AG04449 (cell line): ENCODE data around the gene NRDC.

Experiments used
- CTCF ChIA-PET: fragments of 350-600 bp; formaldehyde crosslinking; extraction: SDS; loops from one replicate; lab custom pipeline; 2021; ENCODE audit warnings: antibody characterized with exemption; lab: Yijun Ruan, JAX
- POLR2A ChIA-PET: fragments of 400-600, 350-600 bp; formaldehyde crosslinking; extraction: SDS; loops from one replicate; lab custom pipeline; 2020; ENCODE audit warnings: antibody characterized with exemption, inconsistent platforms; lab: Yijun Ruan, JAX
- DNase-seq: peaks from one replicate; pipeline ENCODE4 v3.0.0-alpha.2; 2010; ENCODE audit warnings: low read depth, low spot score
- H3K4me3 ChIP-seq: 2 replicates; pipeline ENCODE4 v1.5.1; 2011; ENCODE audit warnings: low read depth, mild to moderate bottlenecking, control low read depth, low read length
- TF ChIP-seq, protein P1 (sequence below): IDR thresholded peaks from one replicate; pipeline ENCODE4 v1.5.1; 2011; ENCODE audit warnings: mild to moderate bottlenecking, moderate library complexity, low read length, control low read depth, inconsistent platforms; ENCODE audit not compliant: insufficient read depth; ENCODE audit errors: missing control alignments

Gene NRDC

DNA sequence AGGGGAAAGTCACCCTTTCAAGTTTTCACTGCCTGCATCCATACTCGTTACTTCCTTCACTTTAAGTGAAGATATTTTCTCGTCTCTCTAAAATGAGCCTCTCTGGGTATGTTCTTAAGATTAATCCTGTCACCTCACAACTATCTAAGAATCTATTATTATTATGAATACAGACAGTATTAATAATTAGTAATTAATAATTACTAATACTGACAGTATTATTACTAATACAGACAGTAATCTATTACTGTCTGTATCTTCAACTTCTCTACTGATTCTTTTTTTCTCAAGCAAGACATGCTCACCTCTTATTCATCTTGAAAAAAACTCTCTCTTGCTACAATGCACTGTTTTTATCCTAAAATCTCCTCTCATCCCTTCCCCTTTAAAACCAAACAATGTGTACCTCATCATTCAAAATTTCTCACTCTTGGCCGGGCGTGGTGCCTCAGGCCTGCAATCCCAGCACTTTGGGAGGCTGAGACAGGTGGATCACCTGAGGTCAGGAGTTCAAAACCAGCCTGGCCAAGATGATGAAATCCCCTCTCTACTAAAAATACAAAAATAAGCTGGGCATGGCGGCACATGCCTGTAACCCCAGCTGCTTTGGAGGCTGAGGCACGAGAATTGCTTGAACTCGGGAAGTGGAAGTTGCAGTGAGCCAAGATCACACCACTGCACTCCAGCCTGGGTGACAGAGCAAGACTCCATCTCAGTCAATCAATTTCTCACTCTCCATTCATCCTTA, 7.8 kb downstream of the NRDC start:
- H3K4me3 ChIP-seq: no peak overlapping the region
- TF ChIP-seq, protein P1, sequence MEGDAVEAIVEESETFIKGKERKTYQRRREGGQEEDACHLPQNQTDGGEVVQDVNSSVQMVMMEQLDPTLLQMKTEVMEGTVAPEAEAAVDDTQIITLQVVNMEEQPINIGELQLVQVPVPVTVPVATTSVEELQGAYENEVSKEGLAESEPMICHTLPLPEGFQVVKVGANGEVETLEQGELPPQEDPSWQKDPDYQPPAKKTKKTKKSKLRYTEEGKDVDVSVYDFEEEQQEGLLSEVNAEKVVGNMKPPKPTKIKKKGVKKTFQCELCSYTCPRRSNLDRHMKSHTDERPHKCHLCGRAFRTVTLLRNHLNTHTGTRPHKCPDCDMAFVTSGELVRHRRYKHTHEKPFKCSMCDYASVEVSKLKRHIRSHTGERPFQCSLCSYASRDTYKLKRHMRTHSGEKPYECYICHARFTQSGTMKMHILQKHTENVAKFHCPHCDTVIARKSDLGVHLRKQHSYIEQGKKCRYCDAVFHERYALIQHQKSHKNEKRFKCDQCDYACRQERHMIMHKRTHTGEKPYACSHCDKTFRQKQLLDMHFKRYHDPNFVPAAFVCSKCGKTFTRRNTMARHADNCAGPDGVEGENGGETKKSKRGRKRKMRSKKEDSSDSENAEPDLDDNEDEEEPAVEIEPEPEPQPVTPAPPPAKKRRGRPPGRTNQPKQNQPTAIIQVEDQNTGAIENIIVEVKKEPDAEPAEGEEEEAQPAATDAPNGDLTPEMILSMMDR: no peak
- ChIA-PET POLR2A (no interaction called here), CTCF (interaction anchor here (1.6 to 1.8 kb wide), 2 partner anchors 23 to 131 kb away, joined by 3 to 6 read pairs; no protein-coding TSS in a partner anchor)
- DNase-seq: no peak

DNA sequence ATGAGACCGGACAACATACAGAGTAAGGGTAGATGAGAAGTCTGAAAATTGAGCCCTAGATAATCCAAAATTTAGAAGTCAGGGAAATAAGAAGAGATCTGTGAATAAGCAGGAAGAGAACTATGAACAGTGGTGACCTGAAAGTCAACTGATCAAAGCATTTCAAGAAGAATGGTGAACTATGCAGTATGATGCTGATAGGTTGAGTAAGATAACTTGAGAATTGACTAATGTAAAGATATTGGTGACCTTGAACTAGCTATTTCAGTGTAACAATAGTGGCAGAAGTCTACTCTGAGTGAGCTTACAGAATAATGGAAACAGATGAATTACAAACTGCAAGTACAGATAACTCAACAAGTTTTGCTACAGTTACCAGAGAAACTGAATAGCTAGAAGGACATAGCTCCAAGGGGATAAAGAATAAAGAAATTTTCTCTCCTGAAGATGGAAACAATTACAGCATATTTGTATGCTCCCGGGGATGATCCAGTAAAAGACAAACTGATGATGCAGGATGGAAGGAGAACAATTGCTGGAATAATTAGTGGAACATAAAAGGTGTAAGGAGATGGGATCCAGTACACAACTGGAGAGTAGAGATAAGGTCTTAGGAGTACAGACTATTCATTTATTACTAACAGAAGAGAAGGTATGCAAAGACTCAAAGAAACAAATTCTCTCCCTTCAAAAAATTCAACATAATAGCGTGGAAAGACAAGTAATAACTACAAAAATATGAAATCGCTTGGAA, 10.9 kb downstream of the NRDC start:
- POLR2A ChIA-PET: no interaction called here

DNA sequence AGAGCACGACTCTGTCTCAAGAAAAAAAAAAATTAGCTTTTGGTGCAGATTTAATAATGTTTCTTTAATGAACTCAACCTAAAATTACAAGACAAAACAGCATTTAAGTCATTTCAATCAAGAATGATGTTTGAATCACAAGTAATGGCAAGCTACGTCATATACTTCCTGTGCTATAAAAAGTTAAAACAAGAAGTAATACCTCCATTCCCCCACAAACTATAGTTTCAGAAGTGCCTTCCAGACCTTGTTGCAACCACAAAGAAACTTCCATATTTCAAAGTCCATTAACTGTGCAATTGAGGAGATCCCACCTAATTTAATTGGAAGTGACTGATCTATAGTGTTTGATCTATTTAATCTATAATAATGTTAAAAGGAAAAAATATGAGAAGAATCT, 15.1 kb downstream of the NRDC start:
- H3K4me3 ChIP-seq: no peak overlapping the region
- TF ChIP-seq, protein P1: no peak
- ChIA-PET CTCF (interaction anchor here (0.8 kb wide), 1 partner anchor 122 kb away, joined by 3 read pairs; no protein-coding TSS in a partner anchor), POLR2A (no interaction called here)
- no peak for DNase-seq

More for the DNA sequence above, 10.9 kb downstream of the NRDC start:
- DNase-seq: no peak
- CTCF ChIA-PET: no interaction called here
- no peak overlapping the region for H3K4me3 ChIP-seq
- TF ChIP-seq, protein P1: no peak

DNA sequence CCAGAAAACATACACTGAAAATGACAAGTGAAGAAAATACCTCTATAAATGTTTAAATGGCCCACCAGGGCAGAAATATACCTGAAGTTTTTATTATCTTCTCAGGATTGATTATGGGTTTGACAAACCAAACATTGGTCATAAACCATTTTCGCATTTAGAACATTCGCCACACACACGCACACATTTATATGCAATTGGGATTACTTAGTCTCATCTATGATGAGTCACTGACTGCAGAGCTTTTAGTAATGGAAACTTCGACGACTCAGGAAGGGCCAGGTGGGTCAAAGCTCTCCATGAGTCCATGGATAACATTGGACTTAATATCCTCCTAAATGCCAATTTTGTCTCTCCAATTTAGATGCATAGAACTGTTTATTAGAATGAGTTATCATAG, 16.9 kb downstream of the NRDC start:
- DNase-seq: no peak
- H3K4me3 ChIP-seq: no peak overlapping the region
- POLR2A ChIA-PET: no interaction called here
- TF ChIP-seq, protein P1: no peak
- CTCF ChIA-PET: interaction anchor here (1.0 kb wide), 1 partner anchor 10 kb away, joined by 3 read pairs; no protein-coding TSS in a partner anchor

DNA sequence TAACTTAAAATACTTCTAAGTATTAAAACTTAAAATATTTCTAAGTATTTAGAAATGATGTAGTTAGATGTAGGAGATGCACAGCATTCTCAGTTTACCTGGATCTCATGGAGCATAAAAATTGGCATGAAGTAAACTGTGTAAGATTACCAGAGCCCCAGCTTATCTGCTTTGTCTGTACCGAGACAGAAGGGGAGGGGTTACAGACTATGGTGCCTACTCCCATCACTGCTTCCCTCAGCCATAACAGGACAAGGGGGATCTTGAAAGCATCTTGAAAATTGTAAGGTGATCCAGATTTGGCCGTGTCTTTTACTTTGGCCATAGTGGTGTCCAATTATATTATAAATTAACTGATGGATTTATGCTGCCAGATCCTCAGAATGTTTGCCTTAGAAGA, 18.8 kb downstream of the NRDC start:
- CTCF ChIA-PET: no interaction called here
- POLR2A ChIA-PET: no interaction called here
- no peak for DNase-seq
- no peak overlapping the region for H3K4me3 ChIP-seq
- TF ChIP-seq, protein P1: no peak

DNA sequence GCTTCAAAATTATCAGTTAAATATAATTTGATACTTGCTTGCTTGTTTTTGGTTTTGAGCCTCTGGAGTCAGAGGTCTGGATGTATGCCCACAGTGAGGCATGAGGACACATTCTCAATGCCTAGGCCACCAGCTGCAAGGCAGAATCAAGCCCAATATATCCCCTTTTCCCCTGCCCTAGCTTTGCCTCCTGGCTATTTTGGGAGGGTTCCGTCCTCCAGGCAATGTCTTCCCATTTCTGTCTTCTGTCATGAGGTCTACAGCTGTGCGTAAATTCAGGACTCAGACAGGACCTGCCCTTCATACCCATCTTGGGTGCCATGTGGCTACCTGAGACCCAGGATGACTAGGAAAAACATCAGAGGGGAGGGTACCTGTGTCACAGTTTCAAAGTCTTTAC, 19.2 kb downstream of the NRDC start:
- POLR2A ChIA-PET: no interaction called here
- H3K4me3 ChIP-seq: no peak overlapping the region
- CTCF ChIA-PET: interaction anchor here (0.9 to 2.1 kb wide), 2 partner anchors 10 to 17 kb away, joined by 4 to 5 read pairs; no protein-coding TSS in a partner anchor

More for the DNA sequence above, 19.2 kb downstream of the NRDC start:
- TF ChIP-seq, protein P1: no peak
- DNase-seq: no peak
